HUES64 (cell line): ENCODE results near the gene LSAMP.

Experiments
- H3K27ac ChIP-seq: 2 replicates; pipeline ENCODE4 v1.7.0; 2013; ENCODE audit warnings: low read depth, low read length, inconsistent platforms
- H3K27me3 ChIP-seq: 2 replicates; pipeline ENCODE4 v1.6.1; 2013; ENCODE audit warnings: mild to moderate bottlenecking, low read length; ENCODE audit not compliant: insufficient read depth
- H3K36me3 ChIP-seq: 2 replicates; pipeline ENCODE4 v1.6.1; 2013; ENCODE audit warnings: mild to moderate bottlenecking, low read length; ENCODE audit not compliant: insufficient read depth
- H3K4me1 ChIP-seq: 2 replicates; pipeline ENCODE4 v1.6.1; 2013; ENCODE audit warnings: mild to moderate bottlenecking, low read length, moderate library complexity; ENCODE audit not compliant: insufficient read depth
- H3K4me3 ChIP-seq: 2 replicates; pipeline ENCODE4 v1.5.1; 2013; ENCODE audit warnings: mild to moderate bottlenecking, low read length, moderate library complexity
- H3K9ac ChIP-seq: 2 replicates; pipeline ENCODE4 v1.6.1; 2013; ENCODE audit warnings: mild to moderate bottlenecking, low read depth, low read length
- H3K9me3 ChIP-seq: 2 replicates; pipeline ENCODE4 v1.6.1; 2013; ENCODE audit warnings: low read depth, low read length; ENCODE audit not compliant: insufficient read depth
- WGBS: fragments of 150-250, 120-280 bp; methylation state at CpG from one replicate; pipeline ENCODE4 v1.1.7; 2013; ENCODE audit warnings: missing lambda C conversion rate; 5-methylcytosine and 5-hydroxymethylcytosine counted together

LSAMP gene

DNA sequence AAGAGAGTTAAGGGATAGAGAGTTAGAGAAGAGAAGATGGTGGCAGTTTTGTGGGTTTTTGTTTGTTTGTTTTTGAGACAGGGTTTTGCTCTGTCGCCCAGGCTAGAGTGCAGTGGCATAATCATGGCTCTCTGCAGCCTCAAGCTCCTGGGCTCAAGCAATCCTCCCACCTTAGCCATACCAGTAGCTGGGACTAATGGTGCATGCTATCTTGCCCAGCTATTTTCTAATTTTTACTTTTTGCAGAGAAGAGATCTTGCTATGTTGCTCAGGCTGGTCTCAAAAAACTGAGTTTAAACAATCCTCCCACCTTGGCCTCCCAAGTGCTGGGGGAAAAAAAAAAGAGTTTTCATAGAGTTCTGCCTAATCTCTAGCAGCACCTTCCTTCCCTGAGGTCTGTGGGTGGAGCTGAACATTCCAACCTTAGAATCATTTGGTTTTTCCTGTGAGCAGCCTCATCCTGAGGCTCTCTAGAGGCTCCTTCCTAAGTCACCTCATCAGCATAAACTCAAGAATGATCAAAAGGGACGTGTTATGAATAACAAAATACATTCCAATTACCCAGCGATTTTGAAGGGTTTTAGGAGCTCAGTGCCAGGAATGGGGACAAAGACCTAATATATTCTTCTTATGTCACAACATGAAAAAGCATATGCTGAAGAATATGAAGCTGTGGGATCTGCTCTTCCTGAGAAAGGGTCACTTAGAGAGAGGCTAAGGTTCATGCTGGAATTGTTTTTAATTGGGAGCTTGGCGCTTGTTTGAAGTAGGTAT lies 180.6 kb downstream of the LSAMP start:
- 70% methylated on average over 4 of the region's 4 CpGs for WGBS
- Histone ChIP-seq H3K4me1 (peaks cover 54% of the 10 kb centered on the region), H3K9me3 (no peaks in the 10 kb centered on the region), H3K27ac (no peak overlapping the region), H3K4me3 (no peak overlapping the region), H3K36me3 (no peaks in the 10 kb centered on the region), H3K9ac (no peak overlapping the region), H3K27me3 (peaks cover 27% of the 10 kb centered on the region)

DNA sequence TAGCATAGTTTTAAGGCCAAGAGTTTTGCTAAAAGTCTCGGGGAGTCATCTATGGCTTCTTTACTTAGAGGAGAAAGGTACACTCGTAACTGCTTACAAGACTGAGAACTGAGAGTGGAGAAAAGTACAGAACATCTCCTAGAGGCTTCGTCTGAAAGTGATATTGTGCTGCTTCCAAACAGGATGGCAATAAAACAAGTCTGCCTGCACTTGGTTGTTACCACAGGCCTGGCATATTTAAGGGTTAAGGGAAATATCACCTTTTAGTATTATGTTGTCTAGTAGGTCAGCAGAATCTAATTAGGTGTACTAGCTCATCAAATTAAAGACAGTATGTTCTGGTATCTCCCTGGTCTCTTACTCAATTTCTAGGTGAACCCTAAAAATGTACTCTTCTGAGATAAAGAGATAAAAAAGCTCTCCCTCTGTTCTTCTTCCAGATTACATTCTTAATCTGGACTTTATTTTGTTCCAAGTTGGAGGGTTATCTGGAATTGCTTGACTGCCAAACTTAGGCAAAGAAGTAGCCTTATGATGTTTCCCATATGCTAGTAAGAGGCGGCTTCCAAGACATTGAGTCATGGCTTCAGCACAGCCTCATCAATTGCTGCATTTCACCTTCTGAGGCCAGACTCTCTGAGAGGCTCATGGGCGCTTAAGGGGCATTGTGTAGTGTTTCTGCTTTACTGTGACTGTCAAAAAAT lies 181.3 kb downstream of the LSAMP start:
- Histone ChIP-seq H3K27ac (no peak overlapping the region), H3K4me1 (peaks cover 61% of the 10 kb centered on the region), H3K27me3 (peaks cover 33% of the 10 kb centered on the region), H3K36me3 (no peaks in the 10 kb centered on the region), H3K9ac (no peak overlapping the region), H3K4me3 (no peak overlapping the region), H3K9me3 (no peaks in the 10 kb centered on the region)
- WGBS: 82% methylated on average over 5 of the region's 5 CpGs

DNA sequence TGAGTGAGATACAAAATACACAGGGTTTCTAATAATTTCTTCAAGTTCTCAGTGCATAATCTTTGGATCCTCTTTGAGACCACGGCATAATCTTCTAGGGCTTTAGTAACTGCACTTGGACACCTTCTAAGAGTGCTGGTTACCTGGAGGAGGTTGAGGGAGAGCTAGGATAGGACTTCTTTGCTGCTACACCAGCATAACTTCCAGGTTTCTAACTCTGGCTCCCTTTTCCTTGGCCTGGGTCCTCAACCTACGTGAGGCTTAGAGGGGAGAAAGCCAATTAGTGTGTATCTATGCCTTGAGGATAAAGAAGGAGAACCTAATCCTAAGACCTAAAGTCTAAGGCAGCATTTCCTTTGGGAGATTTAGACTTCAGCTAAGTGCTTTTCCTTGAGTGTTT lies 184.8 kb downstream of the LSAMP start:
- no peaks in the 10 kb centered on the region for H3K36me3 ChIP-seq
- H3K27me3 ChIP-seq: peaks cover 49% of the 10 kb centered on the region
- peaks cover 78% of the 10 kb centered on the region for H3K4me1 ChIP-seq
- H3K9me3 ChIP-seq: no peaks in the 10 kb centered on the region
- H3K4me3 ChIP-seq: no peak overlapping the region
- H3K9ac ChIP-seq: no peak overlapping the region
- no peak overlapping the region for H3K27ac ChIP-seq
- 26% methylated on average over 2 of the region's 2 CpGs for WGBS

DNA sequence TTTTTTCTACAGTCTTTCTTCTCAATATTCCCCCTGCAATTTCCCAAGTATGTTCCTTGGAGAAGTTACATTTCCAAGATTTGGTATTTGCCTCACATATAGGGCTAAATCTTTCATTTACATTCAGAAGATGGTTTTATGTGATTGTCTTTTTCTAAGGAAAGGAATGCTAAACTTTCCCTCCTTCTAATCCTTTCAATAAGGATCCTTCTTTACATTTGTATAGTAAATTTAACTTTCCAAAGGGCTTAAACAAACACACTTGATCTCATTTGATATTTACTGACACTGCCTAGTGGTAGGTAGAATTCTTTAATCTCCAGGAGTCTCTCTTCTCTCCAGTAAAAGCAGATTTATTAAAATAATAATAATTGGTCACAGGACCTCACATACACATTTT lies 185.3 kb downstream of the LSAMP start:
- peak overlapping the region; percentile 44; the same call in 1 of the 2 replicates for H3K27ac ChIP-seq
- H3K9ac ChIP-seq: no peak overlapping the region
- H3K27me3 ChIP-seq: peaks cover 49% of the 10 kb centered on the region
- no peaks in the 10 kb centered on the region for H3K36me3 ChIP-seq
- peak overlapping the region; percentile 17; the same call in 1 of the 2 replicates for H3K4me3 ChIP-seq
- H3K4me1 ChIP-seq: peaks cover 75% of the 10 kb centered on the region
- H3K9me3 ChIP-seq: no peaks in the 10 kb centered on the region

GRCh38 chr3:116256843-116257485 lies 188.3 kb downstream of the LSAMP start:
- Histone ChIP-seq H3K4me1 (peaks cover 66% of the 10 kb centered on the region), H3K9ac (no peak overlapping the region), H3K27ac (no peak overlapping the region), H3K27me3 (peaks cover 38% of the 10 kb centered on the region), H3K9me3 (no peaks in the 10 kb centered on the region), H3K36me3 (no peaks in the 10 kb centered on the region), H3K4me3 (no peak overlapping the region)
- WGBS: 41% methylated on average over 3 of the region's 4 CpGs

- 99% methylated on average over 3 of the region's 3 CpGs for WGBS
- H3K4me1 ChIP-seq: peaks cover 48% of the 10 kb centered on the region
- H3K36me3 ChIP-seq: no peaks in the 10 kb centered on the region
- peaks cover 21% of the 10 kb centered on the region for H3K27me3 ChIP-seq
- no peaks in the 10 kb centered on the region for H3K9me3 ChIP-seq
- no peak overlapping the region for H3K9ac ChIP-seq
- H3K27ac ChIP-seq: no peak overlapping the region
- H3K4me3 ChIP-seq: no peak overlapping the region
Observed at GRCh38 chr3:116254541-116254940, 190.7 kb downstream of the LSAMP start.

DNA sequence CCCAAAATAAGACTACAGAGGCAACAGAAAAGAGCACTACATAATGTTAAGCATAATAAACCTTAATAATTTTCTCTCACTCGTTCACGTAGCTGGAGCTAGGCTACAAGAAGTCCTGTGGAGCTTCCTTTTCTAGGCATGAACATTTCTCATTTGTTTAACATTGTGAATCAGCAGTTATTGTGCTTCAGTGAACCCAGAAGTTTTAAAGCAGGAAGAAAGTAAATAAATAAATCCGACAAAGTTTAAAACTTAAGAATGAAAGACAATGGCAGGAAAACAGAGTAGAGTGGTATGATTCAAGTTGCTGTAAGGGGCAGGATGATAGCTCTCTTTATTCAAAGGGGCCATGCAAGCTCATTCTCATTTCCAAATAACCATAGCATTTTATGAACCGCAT lies 191.8 kb downstream of the LSAMP start:
- Histone ChIP-seq H3K9me3 (no peaks in the 10 kb centered on the region), H3K27ac (no peak overlapping the region), H3K36me3 (no peaks in the 10 kb centered on the region), H3K27me3 (peaks cover 11% of the 10 kb centered on the region; the same call in 1 of the 2 replicates), H3K9ac (no peak overlapping the region), H3K4me3 (no peak overlapping the region), H3K4me1 (peaks cover 38% of the 10 kb centered on the region)
- WGBS: 65% methylated on average over 4 of the region's 4 CpGs

DNA sequence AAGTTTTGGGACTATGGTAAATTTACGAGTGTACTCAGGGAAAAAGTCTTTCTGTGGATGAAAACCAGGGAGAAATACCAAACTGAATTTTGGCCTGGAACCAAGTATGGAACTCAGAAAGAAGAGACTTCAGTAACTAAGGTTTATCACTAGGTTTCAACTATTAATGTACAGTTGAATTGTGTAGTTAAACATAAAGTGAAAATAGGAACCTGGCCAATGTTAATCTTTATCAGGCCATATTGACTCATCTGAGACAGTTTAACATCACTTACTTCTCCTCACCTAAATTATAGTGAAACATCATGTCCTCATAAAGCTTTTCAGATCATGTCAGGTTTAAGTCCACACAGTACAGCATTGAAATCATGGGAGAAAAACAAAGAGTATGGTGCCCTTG lies 197.7 kb downstream of the LSAMP start:
- peaks cover 19% of the 10 kb centered on the region for H3K4me1 ChIP-seq
- no peaks in the 10 kb centered on the region for H3K36me3 ChIP-seq
- no peak overlapping the region for H3K27ac ChIP-seq
- no peak overlapping the region for H3K9ac ChIP-seq
- no peaks in the 10 kb centered on the region for H3K9me3 ChIP-seq
- WGBS: 92% methylated on average over 1 of the region's 1 CpG
- H3K4me3 ChIP-seq: no peak overlapping the region
- no peaks in the 10 kb centered on the region for H3K27me3 ChIP-seq

- Histone ChIP-seq H3K9me3 (no peaks in the 10 kb centered on the region), H3K4me3 (no peak overlapping the region), H3K36me3 (no peaks in the 10 kb centered on the region), H3K27me3 (no peaks in the 10 kb centered on the region), H3K9ac (no peak overlapping the region), H3K4me1 (peaks cover 11% of the 10 kb centered on the region), H3K27ac (no peak overlapping the region)
- 97% methylated on average over 7 of the region's 7 CpGs for WGBS
Observed at GRCh38 chr3:116246406-116246980, 198.8 kb downstream of the LSAMP start.

DNA sequence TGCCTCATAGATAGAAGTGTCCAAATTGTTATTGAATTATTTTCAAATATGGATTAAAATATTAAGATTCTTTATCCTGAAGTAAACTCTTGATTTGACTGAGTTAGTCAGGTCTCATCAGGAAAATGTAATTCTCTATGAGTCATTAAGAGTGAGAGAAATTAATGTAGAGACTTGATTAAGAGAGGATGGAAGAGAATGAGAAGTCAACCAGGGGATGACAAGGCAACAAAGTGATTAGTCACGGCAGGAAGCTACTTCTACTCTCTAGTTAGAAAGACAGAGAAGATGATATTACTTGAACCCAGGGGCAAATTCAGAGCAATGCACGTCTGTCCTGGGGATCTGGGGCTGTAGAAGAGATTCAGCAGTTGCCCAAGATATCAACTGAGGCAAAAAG lies 202.5 kb downstream of the LSAMP start:
- 75% methylated on average over 2 of the region's 2 CpGs for WGBS
- Histone ChIP-seq H3K4me3 (no peak overlapping the region), H3K4me1 (peaks cover 11% of the 10 kb centered on the region), H3K27ac (no peak overlapping the region), H3K27me3 (no peaks in the 10 kb centered on the region), H3K9ac (no peak overlapping the region), H3K9me3 (no peaks in the 10 kb centered on the region), H3K36me3 (no peaks in the 10 kb centered on the region)

DNA sequence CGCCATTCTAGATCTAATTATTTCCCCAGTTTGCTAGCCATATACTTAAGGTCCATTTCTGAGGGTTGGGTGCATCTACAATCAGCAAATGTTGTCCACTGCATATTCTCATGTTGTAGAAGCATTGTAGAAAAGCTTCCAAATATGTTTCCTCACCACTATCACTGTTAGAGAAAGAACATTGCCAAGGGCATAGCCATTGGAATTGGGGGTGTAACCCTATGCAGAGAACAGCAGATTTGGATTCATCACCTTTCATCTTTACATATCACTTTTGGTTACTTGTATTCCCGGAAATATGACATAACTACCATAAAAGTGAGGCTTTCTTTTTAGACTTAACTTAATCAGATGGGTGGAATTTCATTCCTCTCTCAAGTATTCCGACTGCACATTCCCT lies 203.6 kb downstream of the LSAMP start:
- no peaks in the 10 kb centered on the region for H3K36me3 ChIP-seq
- H3K9ac ChIP-seq: no peak overlapping the region
- no peak overlapping the region for H3K4me3 ChIP-seq
- no peaks in the 10 kb centered on the region for H3K27me3 ChIP-seq
- H3K9me3 ChIP-seq: no peaks in the 10 kb centered on the region
- H3K4me1 ChIP-seq: peaks cover 11% of the 10 kb centered on the region
- no peak overlapping the region for H3K27ac ChIP-seq
- 100% methylated on average over 3 of the region's 3 CpGs for WGBS
